Nephron (organoid): ENCODE results near the gene LGALS12.
A peak's percentile ranks its signal among the peaks of the same experiment; 100 is the strongest.
"Not testable (repeated sequence)": the region's sequence is repeated elsewhere in the genome, so short reads cannot be mapped to it uniquely, and the experiment has no call there.

ENCODE experiments used
- H3K27ac Mint-ChIP-seq, 3 experiments: 2 replicates each; pipeline ENCODE4 v1.8.0; 2020; ENCODE audit warnings: mixed read lengths in 3 of 3, mild to moderate bottlenecking in 2 of 3, moderate library complexity in 1 of 3
- H3K27me3 Mint-ChIP-seq: 2 replicates; pipeline ENCODE4 v1.8.0; 2021; ENCODE audit warnings: low read depth, mild to moderate bottlenecking, moderate library complexity, mixed read lengths
- H3K36me3 Mint-ChIP-seq: 2 replicates; pipeline ENCODE4 v1.8.0; 2020; ENCODE audit warnings: low read depth, mixed read lengths
- H3K4me1 Mint-ChIP-seq: 2 replicates; pipeline ENCODE4 v1.8.0; 2020; ENCODE audit warnings: mixed read lengths
- H3K4me3 Mint-ChIP-seq, 3 experiments: 2 replicates each; pipeline ENCODE4 v1.8.0; 2020; ENCODE audit warnings: mild to moderate bottlenecking in 3 of 3, mixed read lengths in 3 of 3, moderate library complexity in 2 of 3
- H3K9me3 Mint-ChIP-seq: 2 replicates; pipeline ENCODE4 v1.8.0; 2020; ENCODE audit warnings: mixed read lengths
- TF ChIP-seq, protein P1 (sequence below), 3 experiments: fragments of 200-600 bp; sonication (generic); IDR thresholded peaks; one replicate each; pipeline ENCODE4 v1.5.0; 2021; ENCODE audit warnings: antibody characterized with exemption in 3 of 3; ENCODE audit not compliant: unreplicated experiment in 3 of 3

The LGALS12 gene

DNA sequence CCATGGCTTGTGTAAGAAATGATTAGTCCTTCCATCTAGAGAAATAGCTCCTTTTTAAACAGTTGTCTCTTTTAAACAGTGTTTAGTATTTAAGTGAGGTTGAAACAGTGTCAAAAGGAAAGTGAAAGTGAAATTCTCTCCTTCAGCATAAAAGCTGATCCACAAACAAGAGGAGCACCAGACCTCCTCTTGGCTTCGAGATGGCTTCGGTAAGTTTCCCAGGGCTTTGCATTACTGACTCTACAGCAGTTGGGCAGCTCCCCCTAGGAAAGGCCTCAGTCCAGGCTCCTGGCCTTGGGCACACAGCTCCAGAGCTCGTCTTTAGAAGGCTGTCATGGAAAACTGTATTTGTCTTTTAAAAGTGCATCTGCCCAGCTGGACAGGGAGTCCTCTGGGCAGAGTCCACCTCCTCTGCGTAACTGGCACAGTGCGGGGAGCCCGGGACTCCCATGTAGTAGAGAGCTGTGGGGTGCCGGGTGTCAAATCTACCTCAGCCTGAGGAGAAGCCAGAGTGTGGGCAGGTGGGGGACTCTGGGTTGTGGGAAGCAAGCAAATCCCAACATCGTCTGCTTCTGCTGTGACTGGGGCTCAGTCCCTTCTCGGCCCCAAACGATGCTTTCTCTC is 30.9 kb downstream of the LGALS12 start, which contains the start of gene PLAAT4:
PLAAT4 (plus strand) TSS at position 140 of the 624 bp plus-strand sequence; CDS start at position 201, 61 bp downstream.
- Mint-ChIP-seq H3K27ac (peak within 1 kb of the TSS; percentile 71 to 99 (median 96)), H3K27me3 (peaks cover 3% of the 10 kb centered on the region), H3K36me3 (no peaks in the 10 kb centered on the region), H3K4me1 (peaks cover 14% of the 10 kb centered on the region), H3K4me3 (peak within 1 kb of the TSS in 2 of 3 experiments; percentile 63 to 81), H3K9me3 (no peaks in the 10 kb centered on the region)
- TF ChIP-seq, protein P1, sequence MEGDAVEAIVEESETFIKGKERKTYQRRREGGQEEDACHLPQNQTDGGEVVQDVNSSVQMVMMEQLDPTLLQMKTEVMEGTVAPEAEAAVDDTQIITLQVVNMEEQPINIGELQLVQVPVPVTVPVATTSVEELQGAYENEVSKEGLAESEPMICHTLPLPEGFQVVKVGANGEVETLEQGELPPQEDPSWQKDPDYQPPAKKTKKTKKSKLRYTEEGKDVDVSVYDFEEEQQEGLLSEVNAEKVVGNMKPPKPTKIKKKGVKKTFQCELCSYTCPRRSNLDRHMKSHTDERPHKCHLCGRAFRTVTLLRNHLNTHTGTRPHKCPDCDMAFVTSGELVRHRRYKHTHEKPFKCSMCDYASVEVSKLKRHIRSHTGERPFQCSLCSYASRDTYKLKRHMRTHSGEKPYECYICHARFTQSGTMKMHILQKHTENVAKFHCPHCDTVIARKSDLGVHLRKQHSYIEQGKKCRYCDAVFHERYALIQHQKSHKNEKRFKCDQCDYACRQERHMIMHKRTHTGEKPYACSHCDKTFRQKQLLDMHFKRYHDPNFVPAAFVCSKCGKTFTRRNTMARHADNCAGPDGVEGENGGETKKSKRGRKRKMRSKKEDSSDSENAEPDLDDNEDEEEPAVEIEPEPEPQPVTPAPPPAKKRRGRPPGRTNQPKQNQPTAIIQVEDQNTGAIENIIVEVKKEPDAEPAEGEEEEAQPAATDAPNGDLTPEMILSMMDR (IDR thresholded peaks at IDR 0.05; ENCODE audit: unreplicated experiment in 3 of 3) = no peak

DNA sequence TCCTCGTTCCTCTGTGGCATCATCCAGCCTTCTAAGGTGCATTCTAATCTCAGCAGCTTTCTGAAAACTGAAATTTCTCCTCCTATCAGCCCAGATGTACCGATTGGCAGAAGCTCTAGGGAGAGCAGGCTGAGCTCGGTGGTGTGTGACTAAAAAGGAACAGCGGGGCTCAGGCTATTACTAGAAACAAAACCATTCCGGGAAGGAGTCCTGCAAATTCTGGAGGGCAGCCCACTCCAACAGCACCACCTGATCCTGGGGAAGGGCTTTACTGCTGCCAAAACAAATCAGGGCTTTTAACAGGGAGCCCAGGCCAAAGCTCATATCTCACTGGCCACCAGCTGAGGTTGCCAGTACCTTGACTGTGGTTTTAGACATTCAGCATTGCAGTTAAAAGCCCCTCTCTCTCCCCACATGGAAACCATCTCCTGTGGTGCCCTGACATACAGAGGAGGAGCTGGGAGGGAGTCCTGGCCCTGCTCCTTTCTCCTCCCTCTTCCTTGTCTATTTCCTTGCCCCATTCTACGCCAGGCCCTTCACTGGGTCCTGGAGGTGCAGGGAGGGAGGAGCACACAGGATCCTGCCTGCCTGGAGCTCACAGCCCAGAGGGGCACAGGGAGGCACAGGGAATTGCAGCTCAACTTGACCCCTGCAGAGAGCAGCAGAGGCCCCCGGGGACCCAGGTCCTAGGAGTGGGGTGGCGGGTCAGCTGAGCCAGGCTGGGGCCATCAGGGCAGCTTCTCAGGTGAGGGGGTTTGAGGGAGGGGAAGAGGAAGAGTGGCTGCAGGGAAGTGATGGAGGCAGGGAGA is 31.6 kb downstream of the LGALS12 start:
- peaks cover 3% of the 10 kb centered on the region for H3K27me3 Mint-ChIP-seq
- peak overlapping the region in 2 of 3 experiments; percentile 63 to 81 for H3K4me3 Mint-ChIP-seq
- TF ChIP-seq, protein P1 (IDR thresholded peaks at IDR 0.05; ENCODE audit: unreplicated experiment in 3 of 3) = no peak
- H3K4me1 Mint-ChIP-seq = peaks cover 14% of the 10 kb centered on the region
- no peaks in the 10 kb centered on the region for H3K9me3 Mint-ChIP-seq
- peak overlapping the region; percentile 71 to 99 (median 96) for H3K27ac Mint-ChIP-seq
- H3K36me3 Mint-ChIP-seq = no peaks in the 10 kb centered on the region

DNA sequence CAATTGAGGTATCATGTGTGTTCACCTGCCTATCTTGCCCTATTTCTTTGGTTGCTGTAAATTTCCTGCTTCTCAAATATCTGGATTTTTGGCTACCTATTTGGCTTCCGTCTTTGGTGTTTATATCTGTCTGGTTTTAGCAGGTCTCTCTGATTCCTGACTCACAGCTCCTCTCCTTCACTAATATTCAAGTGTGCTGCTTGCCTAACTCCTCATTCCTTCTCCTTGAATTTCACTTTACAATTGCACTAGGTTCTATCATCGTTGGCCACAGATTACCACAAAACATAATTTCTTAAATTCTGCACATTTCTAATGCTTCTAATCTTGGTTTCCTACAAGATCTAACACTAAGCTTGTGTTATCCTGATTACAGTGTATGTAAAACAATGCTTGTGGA is 36.6 kb downstream of the LGALS12 start:
- peaks cover 18% of the 10 kb centered on the region for H3K27me3 Mint-ChIP-seq
- not testable (repeated sequence) for H3K9me3 Mint-ChIP-seq, H3K27ac Mint-ChIP-seq, H3K36me3 Mint-ChIP-seq, H3K4me3 Mint-ChIP-seq, H3K4me1 Mint-ChIP-seq

DNA sequence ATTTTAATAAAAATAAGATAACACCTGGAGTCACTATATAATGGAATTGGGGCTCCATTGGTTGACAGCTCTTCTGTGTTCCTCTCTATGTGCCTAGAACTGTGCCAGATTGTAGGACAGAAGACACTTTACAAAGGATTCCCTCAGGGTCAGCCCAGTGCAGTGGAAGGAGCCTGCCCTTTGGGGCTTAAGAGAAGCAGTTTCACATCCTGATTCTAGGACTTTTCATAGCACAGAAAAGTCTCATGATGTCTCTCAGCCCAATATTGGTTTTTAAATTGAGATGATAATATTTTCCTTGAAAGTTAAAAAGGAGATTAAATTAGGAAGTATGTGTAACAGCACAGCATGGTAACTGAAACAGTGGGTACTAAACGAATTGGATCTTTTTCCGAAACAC is 37.8 kb downstream of the LGALS12 start:
- no peaks in the 10 kb centered on the region for H3K36me3 Mint-ChIP-seq
- no peaks in the 10 kb centered on the region for H3K9me3 Mint-ChIP-seq
- H3K4me3 Mint-ChIP-seq = no peak overlapping the region
- peaks cover 17% of the 10 kb centered on the region for H3K27me3 Mint-ChIP-seq
- TF ChIP-seq, protein P1 (IDR thresholded peaks at IDR 0.05; ENCODE audit: unreplicated experiment in 3 of 3) = no peak
- H3K27ac Mint-ChIP-seq = no peak overlapping the region
- H3K4me1 Mint-ChIP-seq = no peaks in the 10 kb centered on the region

DNA sequence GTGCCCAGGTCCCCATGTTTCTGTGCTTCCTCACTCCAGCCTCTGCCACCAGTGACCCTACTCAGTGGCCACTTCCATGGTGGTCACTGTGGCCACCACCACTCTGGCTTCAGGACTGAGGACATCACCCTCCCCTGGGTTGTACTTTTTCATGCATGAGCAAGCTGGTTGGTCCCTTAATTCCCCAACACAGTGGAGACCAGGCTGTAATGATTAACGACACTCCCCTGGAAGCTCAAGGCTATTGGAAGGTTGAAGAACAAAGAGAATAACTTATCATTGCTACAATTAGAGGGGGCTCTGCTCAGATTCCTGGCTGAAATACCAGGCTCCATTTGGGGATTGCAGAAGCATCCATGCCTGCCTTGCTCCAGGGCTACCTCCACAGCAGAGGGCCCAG is 41.2 kb downstream of the LGALS12 start:
- peaks cover 15% of the 10 kb centered on the region for H3K27me3 Mint-ChIP-seq
- H3K4me1 Mint-ChIP-seq = peaks cover 6% of the 10 kb centered on the region
- peaks cover 3% of the 10 kb centered on the region for H3K9me3 Mint-ChIP-seq
- no peaks in the 10 kb centered on the region for H3K36me3 Mint-ChIP-seq
- TF ChIP-seq, protein P1 (IDR thresholded peaks at IDR 0.05; ENCODE audit: unreplicated experiment in 3 of 3) = no peak
- H3K27ac Mint-ChIP-seq = peak overlapping the region; percentile 58 to 60 (median 59)
- no peak overlapping the region for H3K4me3 Mint-ChIP-seq

DNA sequence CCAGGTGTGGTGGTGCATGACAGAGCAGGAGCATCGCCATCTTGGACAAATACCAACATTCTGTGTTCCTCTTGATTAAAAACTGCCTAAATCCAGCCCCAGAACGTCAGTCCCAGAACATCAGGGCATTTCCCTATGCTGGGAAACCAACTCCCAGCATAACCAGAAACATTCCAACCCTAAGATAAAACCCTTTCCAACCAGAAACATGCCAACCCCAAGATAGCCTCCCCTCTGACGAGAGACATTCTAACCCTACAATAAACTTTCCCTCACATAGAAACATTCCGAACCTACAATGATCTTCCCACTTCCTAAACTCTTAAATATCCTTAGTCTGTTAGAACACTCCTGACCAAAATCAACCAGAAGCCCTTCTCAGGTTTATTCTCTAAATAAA is 42.3 kb downstream of the LGALS12 start:
- H3K27ac Mint-ChIP-seq = no peak overlapping the region
- TF ChIP-seq, protein P1 (IDR thresholded peaks at IDR 0.05; ENCODE audit: unreplicated experiment in 3 of 3) = no peak
- H3K9me3 Mint-ChIP-seq = peaks cover 3% of the 10 kb centered on the region
- peaks cover 11% of the 10 kb centered on the region for H3K4me1 Mint-ChIP-seq
- no peak overlapping the region for H3K4me3 Mint-ChIP-seq
- no peaks in the 10 kb centered on the region for H3K36me3 Mint-ChIP-seq
- H3K27me3 Mint-ChIP-seq = peaks cover 13% of the 10 kb centered on the region
